Non-pigmented ciliary epithelial cell (primary cell): ENCODE measurements around the gene PRAC2.

Source experiments
- DNase-seq: peaks from one replicate; pipeline ENCODE4 v3.0.0-alpha.2; 2010; ENCODE audit warnings: low read depth

The PRAC2 gene

DNA sequence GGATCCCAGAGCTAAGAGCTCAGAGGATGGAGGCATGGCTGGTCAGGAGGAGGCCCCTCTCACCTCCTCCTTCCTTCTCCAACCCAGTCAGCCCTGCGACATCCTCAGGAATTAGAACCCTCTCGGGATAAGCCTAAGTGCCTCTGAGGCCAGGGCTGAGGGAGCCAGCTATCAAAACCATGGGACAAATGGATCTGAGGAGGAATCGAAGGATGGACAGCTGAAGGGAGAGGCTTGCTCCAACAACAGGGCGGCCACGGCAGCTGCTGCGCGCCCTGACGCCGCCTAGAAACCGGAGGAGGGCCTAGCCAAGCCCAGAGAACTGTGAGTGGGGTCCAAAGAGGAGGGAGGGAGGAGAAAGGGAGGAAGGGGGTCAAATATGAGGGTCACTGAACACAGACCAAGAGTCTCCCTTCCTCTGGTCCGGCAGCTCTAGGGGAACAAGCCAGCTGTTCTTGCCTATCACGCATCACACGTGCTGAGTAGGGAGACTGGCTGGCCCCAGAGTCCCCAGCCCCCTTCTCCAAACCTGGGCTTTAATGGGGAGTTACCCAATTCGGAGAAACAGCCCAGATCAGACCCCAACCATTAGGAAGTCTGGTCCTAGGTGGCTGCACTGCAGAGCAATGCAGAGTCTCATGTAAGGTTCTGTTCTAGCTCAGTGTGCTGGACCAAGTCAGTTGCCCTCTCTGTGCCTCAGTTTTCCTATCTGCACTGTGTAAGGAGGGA lies 11.5 kb downstream of the PRAC2 start:
- no peak for DNase-seq

DNA sequence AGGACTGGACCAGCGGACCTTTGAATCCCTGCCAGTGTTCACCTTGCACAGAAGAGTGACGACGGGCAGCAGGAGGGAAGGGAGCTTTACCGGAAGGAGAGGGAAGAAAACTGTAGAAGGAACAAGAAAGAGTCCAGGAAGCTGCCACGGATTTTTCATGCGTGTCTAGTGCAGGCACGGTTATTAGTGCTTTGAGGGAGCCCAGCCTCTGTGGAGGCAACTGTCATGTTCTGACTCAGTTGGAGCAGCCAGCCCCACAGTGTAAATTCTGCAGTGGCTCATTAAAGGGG lies 12.0 kb downstream of the PRAC2 start:
- no peak for DNase-seq

DNA sequence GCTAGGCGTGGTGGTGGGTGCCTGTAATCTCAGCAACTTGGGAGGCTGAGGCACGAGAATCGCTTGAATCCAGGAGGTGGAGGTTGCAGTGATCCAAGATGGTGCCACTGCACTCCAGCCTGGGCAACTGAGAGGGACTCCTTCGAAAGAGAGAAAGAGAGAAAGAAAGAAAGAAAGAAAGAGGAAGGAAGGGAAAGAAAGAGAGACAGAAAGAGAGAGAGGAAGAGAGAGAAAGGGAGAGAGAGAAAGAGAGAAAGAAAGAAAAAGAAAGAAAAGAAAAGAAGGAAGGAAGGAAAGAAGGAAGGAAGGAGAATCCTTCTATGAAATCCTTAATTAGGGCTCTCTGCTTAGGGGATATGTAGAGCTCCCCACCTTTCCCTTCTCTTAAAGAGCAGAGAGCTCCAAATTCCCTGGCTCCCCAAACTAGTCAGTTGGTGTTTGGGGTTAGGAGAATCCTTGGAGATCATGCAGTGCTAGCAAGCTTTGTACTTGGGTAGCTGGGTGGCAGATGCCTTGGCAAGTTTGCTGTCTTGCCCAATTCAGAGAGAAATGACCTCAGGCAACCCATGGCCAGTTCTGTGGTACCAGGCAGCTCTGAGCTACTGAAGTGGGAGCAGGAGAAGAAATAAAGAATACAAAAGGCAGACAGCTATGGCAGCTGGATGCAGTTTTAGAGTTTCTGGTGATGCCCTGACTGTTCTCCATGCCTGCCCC lies 14.5 kb downstream of the PRAC2 start:
- no peak for DNase-seq

DNA sequence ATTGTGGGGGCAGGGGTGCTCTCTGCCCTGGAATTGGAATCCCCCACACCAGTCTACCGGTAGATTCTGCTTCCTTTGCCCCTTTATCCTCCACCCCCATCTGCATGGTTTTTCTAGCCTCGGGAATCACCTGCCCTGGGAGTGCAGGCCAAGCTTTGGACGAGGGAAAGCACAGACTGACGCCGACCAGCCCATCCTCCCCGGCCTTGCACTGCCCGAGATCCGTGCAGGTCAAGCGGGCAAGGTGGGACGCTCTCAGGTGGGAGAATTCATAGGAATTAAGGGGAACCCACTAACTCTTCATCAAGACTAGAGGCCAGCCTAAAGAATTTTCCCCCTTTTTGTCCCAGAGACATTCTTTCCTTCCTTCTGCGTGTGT lies 15.4 kb downstream of the PRAC2 start:
- no peak for DNase-seq

DNA sequence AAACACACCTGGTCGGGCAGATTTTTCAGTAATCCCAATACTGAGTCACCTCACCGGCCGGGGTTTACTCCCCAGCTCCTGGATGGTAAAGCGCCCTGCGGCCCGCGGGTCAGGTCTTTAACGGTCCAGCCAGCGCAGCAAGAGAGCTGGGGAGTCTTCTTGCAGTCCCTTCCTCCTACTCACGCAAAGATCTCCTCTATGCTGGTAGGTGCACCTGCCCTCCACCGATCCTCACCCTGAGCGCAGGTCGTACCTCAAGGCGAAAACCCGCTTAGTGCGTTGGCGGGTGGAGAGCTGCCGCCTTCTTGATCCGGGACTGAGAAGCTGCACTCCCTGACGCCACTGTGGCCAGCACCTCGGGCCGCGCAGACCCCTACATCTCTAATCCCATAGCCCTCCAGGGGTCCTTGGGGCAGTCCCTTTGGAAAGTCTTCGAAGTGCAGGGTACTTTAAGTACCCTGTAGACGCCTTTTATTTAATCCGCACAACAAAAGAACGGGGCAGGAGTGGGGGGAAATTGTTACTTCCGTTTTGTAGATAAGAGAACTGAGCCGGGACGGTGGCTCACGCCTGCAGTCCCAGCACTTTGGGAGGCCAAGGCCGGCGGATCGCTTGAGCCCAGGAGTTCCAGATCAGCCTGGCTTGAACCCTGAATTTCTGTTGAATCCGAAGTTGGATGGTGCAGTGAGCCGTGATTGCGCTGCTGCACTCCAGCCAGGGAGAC lies 16.0 kb downstream of the PRAC2 start:
- DNase-seq, result no peak

DNA sequence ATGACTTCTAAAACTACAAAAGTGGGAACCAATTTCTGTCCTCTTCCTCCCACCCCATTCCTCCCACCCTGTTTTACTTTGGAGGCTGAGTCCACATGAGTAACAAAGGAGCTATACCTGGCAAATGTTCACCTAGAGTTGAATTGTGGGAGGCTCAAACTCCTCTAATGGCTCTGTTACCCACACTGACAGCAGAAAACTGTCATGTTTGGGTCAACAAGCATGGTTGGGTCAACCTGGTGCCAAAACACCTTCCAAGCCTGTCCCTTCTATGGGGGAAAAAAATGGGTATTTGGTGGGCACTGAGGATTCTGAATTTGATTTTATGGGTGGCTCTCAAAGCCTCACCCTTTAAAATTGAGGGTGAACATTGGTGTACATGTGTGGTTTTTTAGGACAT lies 17.6 kb downstream of the PRAC2 start:
- no peak for DNase-seq

DNA sequence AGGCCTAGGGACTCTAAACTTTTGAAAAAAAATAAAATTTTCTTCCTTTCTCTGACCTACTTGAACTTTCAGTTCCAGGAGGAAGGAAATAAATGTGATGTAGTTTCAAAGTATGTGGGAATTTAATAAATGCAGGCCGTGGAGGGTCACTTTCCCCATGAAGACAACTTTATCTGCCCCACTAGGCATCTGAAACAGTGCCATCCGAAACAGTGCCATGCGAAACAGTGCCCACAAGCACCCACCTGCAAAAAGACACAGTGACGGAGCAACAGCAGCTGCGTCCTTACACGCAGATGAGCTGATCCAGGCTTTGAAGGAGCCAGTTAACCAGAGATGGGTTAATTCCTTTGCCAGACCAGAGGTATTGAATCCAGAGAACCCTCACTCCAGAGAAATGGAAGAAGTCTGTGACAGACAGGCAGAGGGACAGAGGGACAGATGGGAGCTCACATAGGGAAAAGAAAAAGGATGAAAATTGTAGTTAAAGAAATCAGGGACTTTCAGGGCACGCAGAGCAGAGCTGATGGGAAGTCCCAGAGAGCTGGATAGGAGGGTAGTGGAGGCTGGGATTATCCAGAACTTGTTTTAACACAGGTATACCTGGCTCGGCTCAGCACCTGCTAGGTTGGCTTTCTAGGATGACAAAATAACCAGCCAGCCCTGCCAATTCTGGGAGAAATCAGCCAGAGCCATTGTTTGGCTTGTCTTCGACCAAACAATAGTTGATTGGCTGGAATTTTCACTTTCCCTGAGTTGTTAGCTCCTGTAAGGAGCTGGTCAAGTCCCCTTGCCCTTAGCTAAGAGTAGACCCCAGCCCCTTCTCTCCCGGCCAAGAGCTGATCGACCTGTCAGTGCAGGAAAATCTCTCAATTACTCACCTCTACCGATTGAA lies 22.6 kb downstream of the PRAC2 start:
- DNase-seq, result no peak

DNA sequence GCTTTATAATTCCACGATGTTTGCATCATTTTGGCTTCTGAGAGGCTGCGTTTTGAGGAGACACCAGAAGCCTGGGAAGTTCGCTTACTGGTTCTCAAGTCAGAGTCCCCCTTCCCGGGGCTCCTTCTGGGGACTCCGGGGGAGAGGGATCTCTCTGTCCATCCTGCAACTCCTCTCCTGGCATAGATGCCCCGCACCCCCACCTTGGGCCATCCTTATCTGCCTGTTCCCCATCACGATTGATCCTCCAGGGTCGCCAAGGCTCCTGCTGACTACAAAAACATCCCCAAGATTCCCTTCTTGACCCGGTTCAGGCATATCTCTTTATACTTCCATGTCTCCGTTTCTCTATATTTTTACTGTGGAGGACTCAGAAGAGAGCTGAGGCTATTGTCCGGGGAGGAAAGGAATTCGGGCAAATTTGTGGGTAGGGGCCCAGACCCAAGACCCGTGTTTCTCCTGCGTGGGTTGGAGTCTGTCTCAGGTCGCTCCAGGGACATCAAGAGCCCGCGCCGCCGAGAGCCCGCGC lies 24.0 kb downstream of the PRAC2 start:
- no peak for DNase-seq

DNA sequence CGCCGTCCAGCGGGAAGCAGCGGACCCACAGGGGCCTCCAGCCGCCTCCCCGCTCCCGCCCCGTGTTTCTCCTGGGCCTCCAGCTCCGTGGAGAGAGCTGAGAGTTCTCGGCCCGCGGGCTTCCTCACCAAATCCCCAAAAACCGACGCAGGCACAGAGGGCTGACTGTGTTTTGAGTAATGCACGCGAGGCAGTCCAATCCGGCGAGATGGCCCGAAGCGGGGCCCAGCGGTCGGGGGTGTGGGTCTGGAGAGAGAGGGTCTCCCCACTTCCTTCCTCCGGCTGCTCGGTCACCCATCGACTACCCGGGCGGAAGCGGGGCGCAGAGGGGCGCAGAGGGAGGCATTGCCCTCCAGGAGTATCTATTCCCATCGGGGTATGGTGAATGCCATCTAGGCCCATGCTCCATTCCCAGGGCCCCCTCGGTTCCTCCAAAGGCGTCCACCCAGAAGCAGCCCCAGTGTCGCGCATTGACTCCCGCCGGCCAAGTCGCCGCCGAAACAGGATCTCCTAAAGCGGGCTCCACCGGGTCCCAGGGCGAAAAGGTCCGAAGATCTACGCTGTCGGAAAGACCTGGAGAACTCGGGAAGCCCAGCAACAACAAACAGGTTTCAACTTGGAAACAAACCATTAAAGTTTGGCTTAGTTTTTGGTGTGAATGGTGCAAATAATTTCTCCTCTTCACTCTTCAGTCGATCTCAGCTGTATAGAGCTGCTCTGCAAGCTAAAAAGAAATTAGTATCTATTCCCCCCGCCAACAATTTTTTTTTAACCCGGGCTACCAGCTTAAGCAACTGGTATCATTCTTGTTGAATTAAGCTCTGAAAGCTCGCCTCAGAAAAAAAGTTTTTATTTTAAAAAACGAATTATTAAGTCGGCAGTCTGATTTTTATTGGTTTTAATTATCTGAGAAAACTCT lies 24.7 kb downstream of the PRAC2 start:
- DNase-seq, result no peak

DNA sequence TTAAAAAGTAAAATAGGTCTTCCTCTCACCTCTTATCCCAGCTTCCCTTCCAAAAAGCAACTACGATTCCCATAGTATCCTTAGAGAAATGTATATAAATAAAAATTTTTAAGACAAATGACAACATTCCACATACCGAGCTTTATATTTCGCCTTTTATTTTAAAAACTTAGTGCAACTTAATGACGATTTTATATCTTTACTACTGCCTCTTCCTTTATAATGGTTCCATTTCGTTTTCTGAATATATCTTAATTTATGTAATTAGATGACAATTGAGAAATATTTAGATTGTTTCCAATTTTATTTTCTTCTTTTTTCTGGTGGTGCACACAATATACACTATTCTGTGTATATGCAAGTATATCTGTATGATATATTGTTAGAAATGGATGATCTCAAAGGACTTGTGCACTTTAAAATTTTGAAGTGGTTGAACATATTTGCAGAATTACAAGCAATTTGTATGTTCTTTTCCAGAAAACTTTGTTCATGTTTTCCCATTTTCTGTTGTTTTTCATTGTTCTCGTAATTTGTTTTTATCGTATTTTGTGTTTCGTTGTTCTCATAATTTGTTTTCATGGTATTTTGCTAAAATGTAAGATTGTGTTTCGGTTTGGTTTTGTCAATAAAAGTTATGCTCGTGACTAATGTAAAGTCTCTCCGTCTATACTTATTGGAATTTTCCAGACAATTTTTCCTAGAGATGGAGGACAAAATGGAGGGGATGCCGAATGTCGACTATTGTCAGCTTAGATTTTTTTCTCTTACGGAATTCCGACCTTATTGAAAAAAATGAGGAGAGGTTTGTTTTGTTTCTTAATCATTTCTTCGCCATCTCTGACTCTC lies 26.0 kb downstream of the PRAC2 start:
- DNase-seq, result no peak

DNA sequence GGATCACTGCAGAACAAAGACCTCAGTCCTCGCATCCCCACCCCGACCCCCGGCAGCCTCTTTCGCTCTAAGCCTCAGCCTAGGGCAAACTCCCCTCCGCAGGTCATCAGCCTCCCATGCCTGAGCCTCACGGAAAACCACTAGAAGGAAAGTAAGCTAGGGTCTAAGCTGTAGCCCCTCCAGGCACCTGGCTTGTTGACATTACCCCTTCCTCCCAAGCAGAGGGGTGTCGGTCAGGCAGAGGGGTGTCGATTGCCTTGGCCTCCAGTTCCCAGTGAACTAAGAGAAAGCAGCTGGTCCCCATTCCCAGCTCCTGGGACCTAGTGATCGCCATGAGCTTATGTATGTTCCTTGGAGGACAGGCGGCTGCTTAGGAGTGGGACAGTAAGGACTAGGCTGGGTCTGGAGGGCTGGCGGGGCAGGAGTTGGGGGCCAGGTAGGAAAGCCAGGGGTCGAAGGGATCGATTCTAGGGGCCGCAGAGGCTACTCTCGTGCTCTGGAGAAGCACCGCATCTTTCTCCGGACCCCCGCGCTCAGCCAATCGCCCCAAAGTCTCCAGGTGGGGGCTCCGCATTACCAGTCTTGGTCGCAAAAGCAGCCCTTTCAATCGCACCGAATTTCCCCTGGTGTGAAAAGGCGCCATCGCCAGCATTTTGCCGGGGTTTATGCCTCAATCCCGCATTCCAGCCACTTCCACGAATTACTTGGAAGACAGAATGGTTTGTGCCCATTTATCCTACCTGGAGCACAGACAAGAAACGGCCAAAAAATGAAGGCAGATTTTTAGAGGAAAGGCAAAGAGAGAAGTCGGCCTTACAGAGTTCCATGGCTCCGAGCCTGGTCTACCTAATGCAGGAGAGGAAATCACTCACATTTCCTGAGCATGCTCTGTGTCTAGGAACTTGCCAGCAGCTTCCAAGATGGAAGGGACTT lies 26.9 kb downstream of the PRAC2 start:
- DNase-seq, result no peak

DNA sequence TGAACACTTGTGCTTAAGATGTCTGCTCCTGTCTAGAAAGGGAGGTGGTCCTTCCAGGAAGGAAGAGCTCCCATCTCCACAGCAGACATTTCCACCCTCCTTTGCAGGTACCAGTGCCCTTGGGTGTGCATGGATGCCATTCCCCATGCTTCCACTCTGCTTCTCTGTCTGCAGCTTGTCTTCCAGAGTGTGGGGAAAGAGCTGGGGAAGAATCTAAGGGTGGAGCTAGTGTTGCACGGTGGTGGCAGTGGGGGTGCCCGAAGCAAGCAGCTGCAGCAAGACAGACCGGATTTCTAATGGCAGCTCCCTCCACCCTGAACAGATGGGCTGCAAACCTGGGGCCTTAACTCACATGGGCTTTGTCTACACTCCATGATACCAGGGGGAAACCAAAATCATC lies 28.2 kb downstream of the PRAC2 start:
- DNase-seq, result no peak

DNA sequence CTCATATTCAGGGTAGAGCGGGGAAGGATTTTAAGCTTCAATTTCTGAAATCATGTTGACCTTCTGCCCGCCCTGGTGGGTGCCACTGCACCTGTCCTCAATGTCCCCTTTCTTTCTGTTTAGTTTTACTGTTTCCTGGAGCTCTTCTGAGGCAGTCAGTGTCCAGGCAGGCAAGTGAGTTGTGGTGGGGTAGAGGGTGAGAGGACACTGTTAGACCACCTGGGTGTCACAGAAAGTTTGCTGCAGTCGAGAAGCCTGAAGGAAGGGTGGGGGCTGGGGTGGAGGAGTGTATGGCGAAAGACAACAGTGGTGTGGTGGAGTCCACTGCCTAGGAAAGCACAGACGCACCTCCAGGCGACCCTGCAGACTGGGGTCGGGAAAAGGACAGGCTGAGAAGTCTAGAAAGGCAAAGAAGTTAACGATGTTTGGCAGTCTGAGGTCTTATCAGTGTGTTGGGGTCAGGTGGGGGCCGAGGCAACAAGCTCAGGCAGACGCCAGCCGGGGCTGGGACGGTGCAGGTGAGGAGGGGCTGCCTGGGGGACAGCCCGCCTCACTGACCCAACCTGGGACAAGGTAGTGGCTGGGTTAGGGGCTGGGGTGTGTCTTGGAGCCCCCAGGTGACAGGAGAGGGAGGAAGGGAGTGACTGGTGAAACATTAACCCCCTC lies 28.9 kb downstream of the PRAC2 start:
- DNase-seq, result no peak

DNA sequence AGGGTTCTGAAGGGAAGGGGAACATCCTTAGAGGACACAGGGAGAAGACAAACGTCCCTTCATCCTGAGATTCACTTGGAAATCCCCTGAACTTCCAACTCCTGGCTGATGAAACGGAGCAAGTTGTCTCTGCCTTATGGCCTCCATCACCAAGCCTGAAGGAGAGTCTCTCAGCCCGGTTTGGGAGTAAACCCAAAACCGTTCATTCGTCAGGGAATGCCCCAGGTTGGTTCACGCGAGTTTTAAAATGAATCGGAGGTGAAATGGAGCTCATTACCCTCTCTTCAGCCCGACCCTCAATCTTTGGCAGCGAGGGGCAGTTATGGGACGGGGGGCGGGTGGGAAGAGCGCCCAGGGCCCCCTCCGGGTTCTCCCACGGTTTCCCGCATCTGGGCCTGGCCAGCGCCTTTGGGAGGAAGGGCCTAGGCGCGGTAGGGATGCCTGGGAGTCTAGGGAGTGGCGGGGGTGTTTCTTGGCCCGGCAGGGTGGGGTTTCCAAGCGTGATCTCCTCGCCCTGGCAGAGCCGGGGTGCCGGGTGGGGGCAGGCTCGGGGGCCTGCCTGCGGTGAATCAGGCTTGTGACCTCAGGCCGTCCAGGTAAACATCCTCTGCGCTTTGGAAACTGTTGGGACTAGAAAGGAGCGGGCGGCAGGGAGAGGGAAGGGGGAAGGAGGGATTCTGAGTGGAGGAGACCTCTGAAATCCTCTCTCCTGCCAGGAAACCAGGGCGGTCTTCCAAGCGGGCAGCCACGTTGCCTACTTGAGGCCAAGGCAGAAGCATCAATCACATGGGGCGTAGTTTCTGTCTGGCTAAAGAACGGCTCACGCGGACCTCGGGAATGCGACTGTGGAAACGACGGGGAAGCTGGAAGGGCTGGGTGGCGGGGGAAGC lies 29.7 kb downstream of the PRAC2 start:
- no peak for DNase-seq

DNA sequence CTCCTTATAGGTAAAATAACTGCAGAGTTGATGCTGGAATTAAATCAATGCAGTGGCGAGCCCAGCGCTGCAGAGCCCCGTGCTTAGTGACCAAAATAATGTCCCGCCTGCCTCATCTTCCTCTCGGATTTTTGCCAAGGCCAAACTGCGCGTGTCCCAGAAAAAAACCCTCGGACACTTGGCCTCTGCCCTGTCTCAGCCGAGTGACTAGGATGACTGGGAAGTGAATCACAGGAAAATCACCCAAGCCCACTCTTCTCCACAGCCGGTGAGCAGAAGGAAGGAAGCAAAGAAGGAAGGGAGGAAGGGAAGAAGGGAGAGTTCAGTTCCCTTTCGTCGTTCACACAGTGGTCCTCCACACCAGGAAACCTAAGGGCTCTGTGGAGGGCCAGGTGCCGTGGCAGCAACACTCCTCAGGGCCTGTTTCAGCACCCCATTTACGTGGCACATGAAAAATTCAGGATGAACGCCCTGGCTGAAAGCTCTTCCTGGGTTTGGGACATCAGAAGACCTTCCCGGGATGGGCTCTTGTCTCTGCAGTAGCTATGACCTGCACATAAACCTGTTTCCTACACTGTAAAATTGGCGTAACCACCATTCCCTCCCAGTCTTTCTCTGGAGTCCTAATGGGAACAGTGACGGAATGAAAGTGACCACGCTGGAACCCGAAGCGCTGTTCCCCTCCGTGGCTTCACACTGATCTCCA lies 31.0 kb downstream of the PRAC2 start:
- no peak for DNase-seq

DNA sequence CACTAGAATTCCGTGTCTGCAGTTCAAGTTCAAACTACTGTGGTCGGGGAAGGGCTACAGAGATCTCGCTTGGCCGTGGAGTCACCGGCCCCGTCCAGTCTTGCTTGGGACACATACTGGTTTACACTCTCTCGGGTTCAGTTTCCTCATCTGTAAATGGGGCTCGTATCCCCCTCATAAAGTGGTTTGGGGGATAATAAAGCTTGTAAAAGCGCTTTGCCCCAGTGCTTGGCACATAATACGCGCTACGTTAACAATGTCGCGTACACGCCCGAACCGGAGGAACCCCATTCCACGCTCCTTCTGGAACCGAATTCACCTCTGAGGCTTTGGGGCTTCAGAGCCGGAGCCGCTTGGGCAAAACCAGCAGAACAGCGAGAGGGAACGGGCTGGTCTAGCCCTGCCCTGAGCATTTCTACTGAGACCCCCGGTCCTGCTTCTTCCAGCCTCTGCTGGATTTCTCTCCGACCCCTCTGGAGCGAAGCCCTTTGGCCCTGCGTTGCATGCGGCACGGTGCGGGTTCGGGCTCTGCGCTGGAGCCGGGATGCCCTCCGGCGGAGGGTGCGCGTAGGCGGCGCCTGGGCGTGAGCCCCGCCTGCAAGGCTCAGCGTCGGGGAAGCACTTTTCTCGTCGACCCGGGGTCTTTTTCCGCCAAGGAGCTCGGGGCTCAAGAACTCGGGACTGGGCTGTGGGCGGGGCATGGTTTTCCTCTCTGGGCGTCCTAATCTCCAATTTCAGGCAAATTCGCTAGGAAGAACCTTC lies 31.7 kb downstream of the PRAC2 start:
- no peak for DNase-seq
